ENCODE data around the gene SIRPB1. TPM values are rescaled to one million over a fixed set of nuclear protein-coding genes. Genes with fewer than 3 reads are reported as not detected.
"Not testable (repeated sequence)": the region's sequence is repeated elsewhere in the genome, so short reads cannot be mapped to it uniquely, and the experiment has no call there.

The SIRPB1 gene
- total and polyA plus RNA-seq, 9 donors = 0.25 to 9.7 (median 1.9) TPM

- Histone ChIP-seq H3K9me3 (no peaks in the 10 kb centered on the region), H3K4me3 (no peak overlapping the region), H3K27ac (no peak overlapping the region), H3K4me1 (ENCODE audit: insufficient read depth) (no peaks in the 10 kb centered on the region), H3K36me3 (no peaks in the 10 kb centered on the region), H3K27me3 (no peaks in the 10 kb centered on the region)
- intact Hi-C loops (cut with DNase I) = loop anchor here in 1 of 4 donors (10.0 kb wide), 1 partner anchor 762 kb away; the partner anchor contains the start of gene TGM6
- no peak for DNase-seq
- TF ChIP-seq EP300 (IDR thresholded peaks at IDR 0.05) = no peak
- WGBS, 3 donors = 5 to 15% (median 7%) methylated on average over 1 of the region's 1 CpG
Measured at GRCh38 chr20:1622450-1622849, 2.6 kb upstream of the SIRPB1 start.

- Histone ChIP-seq H3K4me1 (ENCODE audit: insufficient read depth) (no peaks in the 10 kb centered on the region), H3K27me3 (no peaks in the 10 kb centered on the region), H3K36me3 (no peaks in the 10 kb centered on the region), H3K4me3 (no peak overlapping the region), H3K27ac (no peak overlapping the region), H3K9me3 (no peaks in the 10 kb centered on the region)
- no peak for DNase-seq
- intact Hi-C loops (cut with DNase I) = loop anchor here in 1 of 4 donors (10.0 kb wide), 1 partner anchor 763 kb away; the partner anchor contains the start of gene TGM6
- WGBS, 3 donors = 65 to 70% (median 66%) methylated on average over 1 of the region's 1 CpG
- no peak for TF ChIP-seq EP300 (IDR thresholded peaks at IDR 0.05)
- no peak for TF ChIP-seq POLR2A (IDR thresholded peaks at IDR 0.05)
- TF ChIP-seq CTCF (IDR thresholded peaks at IDR 0.05) = no peak
Measured at GRCh38 chr20:1621316-1621715, 1.5 kb upstream of the SIRPB1 start.

- H3K9me3 ChIP-seq = no peaks in the 10 kb centered on the region
- no peak for DNase-seq
- intact Hi-C loops (cut with DNase I) = loop anchor here in 1 of 4 donors (10.0 kb wide), 1 partner anchor 54 kb away; no protein-coding TSS in a partner anchor
- no peak overlapping the region for H3K4me3 ChIP-seq
- H3K36me3 ChIP-seq = no peaks in the 10 kb centered on the region
- H3K27ac ChIP-seq = no peak overlapping the region
- no peaks in the 10 kb centered on the region for H3K4me1 ChIP-seq (ENCODE audit: insufficient read depth)
- TF ChIP-seq POLR2A (IDR thresholded peaks at IDR 0.05) (no peak), CTCF (IDR thresholded peaks at IDR 0.05) (no peak), EP300 (IDR thresholded peaks at IDR 0.05) (no peak)
- no peaks in the 10 kb centered on the region for H3K27me3 ChIP-seq
Measured at GRCh38 chr20:1618954-1619540, 762 bp downstream of the SIRPB1 start.

- TF ChIP-seq EP300 (IDR thresholded peaks at IDR 0.05) (no peak), POLR2A (IDR thresholded peaks at IDR 0.05) (no peak), CTCF (IDR thresholded peaks at IDR 0.05) (no peak)
- intact Hi-C loops (cut with DNase I) = loop anchor here in 1 of 4 donors (10.0 kb wide), 1 partner anchor 54 kb away; no protein-coding TSS in a partner anchor
- Histone ChIP-seq H3K27ac (no peak overlapping the region), H3K4me1 (ENCODE audit: insufficient read depth) (no peaks in the 10 kb centered on the region), H3K27me3 (no peaks in the 10 kb centered on the region), H3K9me3 (no peaks in the 10 kb centered on the region), H3K36me3 (no peaks in the 10 kb centered on the region), H3K4me3 (no peak overlapping the region)
- no peak for DNase-seq
Measured at GRCh38 chr20:1618479-1618878, 1.3 kb downstream of the SIRPB1 start.

- Histone ChIP-seq H3K9me3 (no peaks in the 10 kb centered on the region), H3K27me3 (no peaks in the 10 kb centered on the region), H3K4me3 (no peak overlapping the region), H3K4me1 (ENCODE audit: insufficient read depth) (no peaks in the 10 kb centered on the region), H3K36me3 (no peaks in the 10 kb centered on the region), H3K27ac (no peak overlapping the region)
- no peak for DNase-seq
- TF ChIP-seq POLR2A (IDR thresholded peaks at IDR 0.05) (no peak), CTCF (IDR thresholded peaks at IDR 0.05) (no peak), EP300 (IDR thresholded peaks at IDR 0.05) (no peak)
- intact Hi-C loops (cut with DNase I) = loop anchor here in 1 of 4 donors (10.0 kb wide), 1 partner anchor 52 kb away; no protein-coding TSS in a partner anchor
Measured at GRCh38 chr20:1616858-1617434, 2.9 kb downstream of the SIRPB1 start.

GRCh38 chr20:1610404-1610803, 9.4 kb downstream of the SIRPB1 start:
- WGBS, 3 donors = 58 to 76% methylated on average over 5 of the region's 5 CpGs; no CpG with 5 or more reads in 1 of the 3 donors
- DNase-seq; H3K4me1 ChIP-seq (ENCODE audit: insufficient read depth); H3K36me3 ChIP-seq; H3K9me3 ChIP-seq; H3K4me3 ChIP-seq; H3K27ac ChIP-seq; H3K27me3 ChIP-seq: not testable (repeated sequence)
- intact Hi-C loops (cut with DNase I) = loop anchor here in 1 of 4 donors (10.0 kb wide), 1 partner anchor 46 kb away; no protein-coding TSS in a partner anchor

- H3K27ac ChIP-seq; DNase-seq; intact Hi-C loops (cut with DNase I); H3K4me3 ChIP-seq; H3K4me1 ChIP-seq (ENCODE audit: insufficient read depth); H3K36me3 ChIP-seq; H3K9me3 ChIP-seq; H3K27me3 ChIP-seq: not testable (repeated sequence)
- WGBS, 3 donors = 78% methylated on average over 3 of the region's 5 CpGs; no CpG with 5 or more reads in 2 of the 3 donors
Measured at GRCh38 chr20:1608678-1609347, 11.0 kb downstream of the SIRPB1 start.
